DOHH2 (cell line): ENCODE measurements around the gene PAX7.

Experiments used
- H3F3A ChIP-seq: fragments of 200-600 bp; sonication (generic), shearing (Covaris generic); 2 replicates; pipeline ENCODE4 v1.6.0; 2016; ENCODE audit warnings: antibody characterized with exemption, mild to moderate bottlenecking; ENCODE audit not compliant: control insufficient read depth, insufficient read depth
- H3K27ac ChIP-seq: fragments of 200-600 bp; sonication (generic); 2 replicates; pipeline ENCODE4 v1.5.1; 2014; ENCODE audit warnings: low read depth, mild to moderate bottlenecking, low read length, moderate library complexity
- H3K27me3 ChIP-seq: fragments of 200-600 bp; sonication (generic); 2 replicates; pipeline ENCODE4 v1.6.1; 2014; ENCODE audit warnings: mild to moderate bottlenecking, low read length, mixed read lengths; ENCODE audit not compliant: control insufficient read depth
- H3K36me3 ChIP-seq: fragments of 200-600 bp; sonication (generic); 2 replicates; pipeline ENCODE4 v1.6.1; 2014; ENCODE audit warnings: mild to moderate bottlenecking, low read length, moderate library complexity, mixed read lengths; ENCODE audit not compliant: control insufficient read depth
- H3K4me1 ChIP-seq: fragments of 200-600 bp; sonication (generic); 2 replicates; pipeline ENCODE4 v1.6.1; 2014; ENCODE audit warnings: mild to moderate bottlenecking, low read length, mixed read lengths; ENCODE audit not compliant: control insufficient read depth
- H3K4me2 ChIP-seq: fragments of 200-600 bp; sonication (generic); 2 replicates; pipeline ENCODE4 v1.6.0; 2014; ENCODE audit warnings: mild to moderate bottlenecking, low read length, moderate library complexity
- H3K4me3 ChIP-seq: fragments of 200-600 bp; sonication (generic); 2 replicates; pipeline ENCODE4 v1.5.1; 2014; ENCODE audit warnings: mild to moderate bottlenecking, low read length, mixed read lengths
- H3K79me2 ChIP-seq: fragments of 200-600 bp; sonication (generic); 2 replicates; pipeline ENCODE4 v1.6.1; 2014; ENCODE audit warnings: mild to moderate bottlenecking, low read length, mixed read lengths; ENCODE audit not compliant: control insufficient read depth
- H3K9me2 ChIP-seq: fragments of 200-600 bp; sonication (generic); replicated peaks from 2 replicates; pipeline ENCODE4 v1.6.1; 2014; ENCODE audit warnings: mild to moderate bottlenecking, low read length, mixed read lengths; ENCODE audit not compliant: control insufficient read depth
- H3K9me3 ChIP-seq: fragments of 200-600 bp; sonication (generic); 2 replicates; pipeline ENCODE4 v1.6.1; 2014; ENCODE audit warnings: antibody characterized with exemption, low read length, mixed read lengths; ENCODE audit not compliant: control insufficient read depth, insufficient read depth
- H4K20me1 ChIP-seq: fragments of 200-600 bp; sonication (generic); 2 replicates; pipeline ENCODE4 v1.6.0; 2014; ENCODE audit warnings: low read depth, mild to moderate bottlenecking, antibody characterized with exemption, low read length, moderate library complexity; ENCODE audit not compliant: control insufficient read depth, insufficient read depth
- CTCF ChIP-seq: fragments of 200-600 bp; sonication (generic); IDR thresholded peaks from one replicate; pipeline ENCODE4 v1.5.1; 2014; ENCODE audit warnings: antibody characterized with exemption, mild to moderate bottlenecking, low read depth, low read length; ENCODE audit not compliant: poor library complexity, severe bottlenecking
- EZH2phosphoT487 ChIP-seq: fragments of 200-600 bp; sonication (generic); IDR thresholded peaks from 2 replicates; pipeline ENCODE4 v1.6.1; 2017; ENCODE audit warnings: borderline replicate concordance, mild to moderate bottlenecking, antibody characterized with exemption, low read length, moderate library complexity, mixed read lengths

PAX7 gene

GRCh38 chr1:18597160-18598042 lies 33.2 kb upstream of the PAX7 start:
- H3K36me3 ChIP-seq, result no peaks in the 10 kb centered on the region
- H3K27ac ChIP-seq, result no peak overlapping the region
- no peaks in the 10 kb centered on the region for H3K4me1 ChIP-seq
- no peak overlapping the region for H3K4me2 ChIP-seq
- H3K9me3 ChIP-seq, result no peaks in the 10 kb centered on the region
- peak; percentile 91 for TF ChIP-seq CTCF
- no peak for TF ChIP-seq EZH2phosphoT487
- H4K20me1 ChIP-seq, result no peaks in the 10 kb centered on the region
- H3K79me2 ChIP-seq, result no peaks in the 10 kb centered on the region
- no peak overlapping the region for H3K4me3 ChIP-seq
- peaks cover 4% of the 10 kb centered on the region; the same call in 1 of the 2 replicates for H3K27me3 ChIP-seq
- H3F3A ChIP-seq, result no peaks in the 10 kb centered on the region
- no peaks in the 10 kb centered on the region for H3K9me2 ChIP-seq

- no peak for TF ChIP-seq EZH2phosphoT487
- TF ChIP-seq CTCF, result no peak
- H3K9me3 ChIP-seq, result no peaks in the 10 kb centered on the region
- H3K27ac ChIP-seq, result no peak overlapping the region
These were observed 31.6 kb upstream of the PAX7 start for GRCh38 chr1:18599086-18599485.

GRCh38 chr1:18599704-18600103 lies 30.9 kb upstream of the PAX7 start:
- no peak overlapping the region for H3K4me3 ChIP-seq
- no peak overlapping the region for H3K27ac ChIP-seq
- no peaks in the 10 kb centered on the region for H3K9me3 ChIP-seq

More at GRCh38 chr1:18599086-18599485, 31.6 kb upstream of the PAX7 start:
- Histone ChIP-seq H3K4me3 (no peak overlapping the region), H3K4me1 (no peaks in the 10 kb centered on the region), H3K36me3 (no peaks in the 10 kb centered on the region), H4K20me1 (no peaks in the 10 kb centered on the region), H3K4me2 (no peak overlapping the region), H3K9me2 (no peaks in the 10 kb centered on the region), H3F3A (no peaks in the 10 kb centered on the region), H3K79me2 (no peaks in the 10 kb centered on the region), H3K27me3 (no peaks in the 10 kb centered on the region; the same call in 1 of the 2 replicates)

More at GRCh38 chr1:18599704-18600103, 30.9 kb upstream of the PAX7 start:
- TF ChIP-seq CTCF (no peak), EZH2phosphoT487 (no peak)
- Histone ChIP-seq H3K27me3 (no peaks in the 10 kb centered on the region), H3K9me2 (no peaks in the 10 kb centered on the region), H3K4me1 (no peaks in the 10 kb centered on the region), H3K79me2 (no peaks in the 10 kb centered on the region), H3K4me2 (no peak overlapping the region), H4K20me1 (no peaks in the 10 kb centered on the region), H3F3A (no peaks in the 10 kb centered on the region), H3K36me3 (no peaks in the 10 kb centered on the region)
